ENCODE measurements around the gene FBXO45. TPM values are rescaled to one million over a fixed set of nuclear protein-coding genes. Genes with fewer than 3 reads are reported as not detected.
"Not testable (repeated sequence)": the region's sequence is repeated elsewhere in the genome, so short reads cannot be mapped to it uniquely, and the experiment has no call there.

The FBXO45 gene
- polyA plus RNA-seq, 4 donors = 13.6 to 20.1 (median 19.6) TPM

DNA sequence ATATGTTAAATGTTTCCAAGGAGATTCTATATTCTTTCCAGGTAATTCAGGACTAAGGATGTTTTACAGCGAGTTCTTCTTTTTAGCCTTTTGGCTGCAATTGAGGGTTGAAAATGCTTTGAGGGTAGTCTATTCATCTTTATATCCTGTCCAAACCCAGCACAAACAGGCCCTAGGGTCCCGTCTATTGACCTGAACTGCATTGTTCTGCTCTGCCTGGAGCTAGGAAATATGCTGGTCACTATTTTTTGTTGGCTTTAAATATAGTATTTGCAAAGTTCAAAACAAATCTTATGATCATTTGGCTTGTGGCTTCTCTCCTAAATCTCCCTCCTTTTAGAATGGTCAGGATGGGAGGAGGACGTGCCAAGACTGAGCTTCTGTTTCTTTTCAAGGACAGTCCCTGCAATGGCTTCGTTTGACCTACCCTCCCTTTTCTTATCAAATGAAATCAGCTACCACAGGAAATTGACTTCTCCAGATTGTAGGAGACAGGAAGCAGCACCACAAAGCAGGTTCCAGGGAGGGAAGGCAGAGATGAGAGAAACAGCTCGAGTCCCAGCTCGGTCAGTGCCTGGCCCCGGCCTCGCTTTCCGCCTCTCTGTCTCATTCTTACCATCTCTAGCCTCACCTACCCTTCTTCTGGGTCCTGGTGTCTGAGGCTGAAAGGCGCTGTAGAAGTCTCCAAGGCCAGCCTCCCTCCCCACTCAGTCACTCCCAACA, 43.5 kb downstream of the FBXO45 start:
- no peak for DNase-seq (ENCODE audit: low read depth in 4 of 4, low spot score in 3 of 4)

GRCh38 chr3:196615234-196615633, 46.8 kb downstream of the FBXO45 start:
- DNase-seq (ENCODE audit: low read depth in 4 of 4, low spot score in 3 of 4) = not testable (repeated sequence)

DNA sequence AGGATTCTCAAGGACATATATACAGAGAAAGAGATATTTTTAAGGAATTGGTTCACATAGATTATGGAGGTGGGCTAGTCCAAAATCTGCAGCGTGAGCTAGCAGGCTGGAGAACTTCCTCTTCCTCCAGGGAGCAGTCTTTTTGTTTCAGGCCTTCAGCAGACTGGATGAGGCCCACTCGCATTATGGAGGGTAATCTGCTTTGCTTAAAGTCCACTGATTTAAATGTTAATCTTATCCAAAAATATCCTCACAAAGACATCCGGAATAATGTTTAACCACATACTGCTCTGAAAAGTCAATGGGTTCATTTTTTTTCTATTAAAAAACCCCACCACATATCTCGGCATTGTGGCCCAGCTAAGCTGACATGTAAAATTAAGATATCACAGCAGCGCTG, 48.8 kb downstream of the FBXO45 start:
- no peak for DNase-seq (ENCODE audit: low read depth in 4 of 4, low spot score in 3 of 4)

DNA sequence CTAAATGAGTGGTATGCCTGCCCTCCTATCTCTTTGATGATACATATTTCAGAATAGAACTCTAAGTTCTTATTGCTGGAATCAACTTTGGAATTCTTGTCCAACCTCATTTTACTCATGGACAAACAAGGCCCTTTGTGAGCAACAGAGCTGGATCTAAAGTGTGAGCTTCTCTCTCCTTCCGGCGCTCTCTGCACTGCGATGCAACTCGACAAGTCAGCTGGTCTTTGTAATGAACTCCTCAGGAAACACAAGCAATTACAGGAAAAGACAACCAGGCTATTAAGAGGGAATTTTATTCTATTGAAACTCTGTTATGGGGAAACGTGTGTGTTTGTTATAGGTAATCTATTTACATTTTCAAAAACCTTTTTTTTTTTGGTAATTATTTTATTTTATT, 50.8 kb downstream of the FBXO45 start:
- no peak for DNase-seq (ENCODE audit: low read depth in 4 of 4, low spot score in 3 of 4)

GRCh38 chr3:196619627-196620026, 51.2 kb downstream of the FBXO45 start:
- not testable (repeated sequence) for DNase-seq (ENCODE audit: low read depth in 4 of 4, low spot score in 3 of 4)

DNA sequence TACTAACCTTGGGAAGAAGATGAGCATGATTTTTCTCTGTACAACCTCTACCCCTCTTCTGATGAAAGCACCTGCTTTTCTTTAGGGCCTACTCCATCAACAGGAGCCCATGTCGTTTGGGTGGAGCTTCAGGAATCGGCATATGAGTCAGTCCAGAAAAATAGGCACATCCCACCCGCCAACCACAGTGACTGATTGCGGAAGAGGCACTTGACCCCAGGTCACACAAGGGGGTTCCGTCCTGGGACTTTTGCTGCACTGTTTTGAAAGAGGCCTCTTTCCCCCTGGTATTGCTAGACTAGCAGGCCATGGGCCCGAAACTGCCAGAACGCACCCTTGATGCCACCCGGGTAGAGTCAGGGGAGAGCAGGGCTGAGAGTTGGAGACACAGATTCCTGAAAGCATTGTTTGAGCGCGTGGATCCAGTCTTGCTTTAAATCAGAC, 51.7 kb downstream of the FBXO45 start:
- no peak for DNase-seq (ENCODE audit: low read depth in 4 of 4, low spot score in 3 of 4)

- no peak for DNase-seq (ENCODE audit: low read depth in 4 of 4, low spot score in 3 of 4)
Observed at GRCh38 chr3:196620684-196621083, 52.2 kb downstream of the FBXO45 start.

DNA sequence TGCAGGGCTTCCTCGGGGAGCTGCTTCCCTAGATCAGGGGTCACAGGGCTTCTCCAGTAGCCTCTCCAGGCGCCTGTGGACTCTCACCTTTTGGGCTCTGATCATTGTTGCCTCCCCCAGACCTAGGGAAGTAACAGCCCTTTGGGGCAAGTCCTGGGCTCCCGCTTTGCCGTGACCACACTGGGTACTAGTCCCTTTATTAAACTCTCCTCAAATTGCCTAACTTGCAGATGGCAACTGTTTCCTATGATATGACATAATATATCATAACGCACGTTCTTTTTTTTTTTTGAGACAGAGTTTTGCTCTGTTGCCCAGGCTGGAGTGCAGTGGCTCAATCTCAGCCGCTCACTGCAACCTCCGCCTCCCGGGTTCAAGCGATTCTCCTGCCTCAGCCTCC, 53.2 kb downstream of the FBXO45 start:
- DNase-seq (ENCODE audit: low read depth in 4 of 4, low spot score in 3 of 4) = no peak

GRCh38 chr3:196624067-196624790, 55.8 kb downstream of the FBXO45 start:
- no peak for DNase-seq (ENCODE audit: low read depth in 4 of 4, low spot score in 3 of 4)

- DNase-seq (ENCODE audit: low read depth in 4 of 4, low spot score in 3 of 4) = no peak
Observed at GRCh38 chr3:196624907-196625306, 56.4 kb downstream of the FBXO45 start.

GRCh38 chr3:196625331-196625730, 56.9 kb downstream of the FBXO45 start:
- DNase-seq (ENCODE audit: low read depth in 4 of 4, low spot score in 3 of 4) = no peak

DNA sequence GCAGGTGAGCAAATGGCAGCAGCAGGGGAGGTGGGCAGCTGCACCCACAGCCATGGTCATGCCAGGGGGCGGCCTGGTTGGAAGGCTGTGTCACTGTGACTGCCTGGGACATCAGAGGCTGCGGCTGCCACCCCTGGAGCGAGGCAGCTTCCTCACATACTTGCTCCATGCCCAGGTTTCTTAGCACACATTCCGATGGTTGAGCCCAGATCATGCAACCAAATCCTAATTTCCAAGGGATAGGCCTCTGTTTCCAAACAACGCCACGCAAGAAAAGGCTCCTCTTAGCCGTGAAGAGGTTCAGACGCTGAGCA, 59.4 kb downstream of the FBXO45 start:
- DNase-seq (ENCODE audit: low read depth in 4 of 4, low spot score in 3 of 4) = no peak

DNA sequence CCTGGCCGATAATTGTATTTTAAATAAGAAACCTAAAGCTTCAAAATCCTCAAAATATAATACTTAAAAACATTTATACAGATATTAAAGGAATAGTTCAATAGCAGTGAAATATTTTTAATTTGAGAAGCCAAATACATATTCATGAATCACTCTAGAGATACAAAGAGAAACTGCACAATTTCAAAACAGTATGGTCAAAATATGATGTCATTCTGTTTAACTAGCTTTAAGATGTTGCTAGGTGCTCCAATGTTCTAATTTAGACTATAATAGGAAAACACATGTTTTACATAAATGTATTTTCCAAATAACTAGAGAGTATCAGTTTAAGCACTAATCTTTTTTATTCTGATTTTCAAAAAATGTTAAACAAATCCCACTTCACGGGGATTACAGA, 60.8 kb downstream of the FBXO45 start:
- DNase-seq (ENCODE audit: low read depth in 4 of 4, low spot score in 3 of 4) = no peak

DNA sequence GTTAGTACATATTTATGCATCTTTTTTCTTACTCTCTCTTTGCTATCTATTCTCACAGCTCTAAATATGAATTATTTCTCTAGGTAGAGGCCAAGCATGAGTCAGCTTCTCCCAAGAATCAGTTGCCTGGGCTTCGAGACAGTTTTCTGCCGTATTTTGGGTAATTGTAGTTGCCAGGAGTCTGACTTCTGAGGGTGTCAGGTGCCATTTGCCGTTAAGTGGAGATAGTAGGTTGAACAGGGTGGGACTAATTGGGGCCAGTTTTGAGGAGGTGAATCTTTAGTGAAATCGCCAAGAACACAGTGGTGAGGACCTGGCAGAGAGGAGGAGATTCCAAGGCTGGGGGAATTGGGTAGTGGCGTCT, 63.2 kb downstream of the FBXO45 start:
- DNase-seq (ENCODE audit: low read depth in 4 of 4, low spot score in 3 of 4) = no peak

GRCh38 chr3:196632046-196632751, 63.7 kb downstream of the FBXO45 start:
- peak; percentile 62 to 69 (median 64) for DNase-seq (ENCODE audit: low read depth in 4 of 4, low spot score in 3 of 4)

GRCh38 chr3:196633555-196634151, 65.2 kb downstream of the FBXO45 start:
- no peak for DNase-seq (ENCODE audit: low read depth in 4 of 4, low spot score in 3 of 4)

- DNase-seq (ENCODE audit: low read depth in 4 of 4, low spot score in 3 of 4) = no peak
Observed at GRCh38 chr3:196634224-196634623, 65.8 kb downstream of the FBXO45 start.

DNA sequence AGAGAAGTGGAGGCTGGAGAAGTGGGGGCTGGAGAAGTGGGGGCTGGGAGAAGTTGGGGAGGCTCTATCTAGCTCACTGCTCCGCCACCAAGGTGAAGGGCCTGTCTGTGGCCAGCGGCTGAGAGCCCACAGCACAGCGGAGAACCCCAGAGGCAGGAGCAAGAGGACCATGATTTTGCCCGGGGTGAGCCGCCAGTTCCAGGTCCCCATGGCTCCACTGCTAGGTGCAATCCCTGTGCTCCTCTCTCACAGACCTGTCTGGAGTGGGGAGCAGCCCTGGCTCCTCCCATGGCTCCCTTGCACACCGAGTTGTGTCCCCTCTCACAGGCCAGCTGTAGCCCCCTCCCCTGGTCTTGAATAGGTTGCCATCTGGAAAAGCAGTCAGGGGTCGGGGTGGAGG, 66.4 kb downstream of the FBXO45 start:
- no peak for DNase-seq (ENCODE audit: low read depth in 4 of 4, low spot score in 3 of 4)

- DNase-seq (ENCODE audit: low read depth in 4 of 4, low spot score in 3 of 4) = no peak
Observed at GRCh38 chr3:196636369-196637349, 68.2 kb downstream of the FBXO45 start.

- DNase-seq (ENCODE audit: low read depth in 4 of 4, low spot score in 3 of 4) = not testable (repeated sequence)
Observed at GRCh38 chr3:196637941-196638340, 69.5 kb downstream of the FBXO45 start.

Data from right renal pelvis (tissue), 4 donors.